Liver (tissue), 9 donors: ENCODE results near the gene CLUH. TPM values are rescaled to one million over a fixed set of nuclear protein-coding genes. Genes with fewer than 3 reads are reported as not detected.
"Not testable (repeated sequence)": the region's sequence is repeated elsewhere in the genome, so short reads cannot be mapped to it uniquely, and the experiment has no call there.

Experiments
- DNase-seq: peaks from one replicate; pipeline ENCODE4 v3.0.0-alpha.2; 2017; ENCODE audit warnings: low spot score
- H3K27ac ChIP-seq, 2 donors: one replicate each; pipeline ENCODE4 v1.7.0; 2013; ENCODE audit warnings: inconsistent platforms in 2 of 2, low read length in 2 of 2, control low read depth in 1 of 2, low read depth in 1 of 2, mild to moderate bottlenecking in 1 of 2
- H3K27me3 ChIP-seq, 4 donors: one replicate each; pipeline versions ENCODE4 v1.6.1 to v1.7.0; 2013; ENCODE audit warnings: low read length in 3 of 4, inconsistent platforms in 1 of 4, mild to moderate bottlenecking in 1 of 4, moderate library complexity in 1 of 4; ENCODE audit not compliant: control insufficient read depth in 4 of 4, insufficient read depth in 4 of 4
- H3K36me3 ChIP-seq, 4 donors: one replicate each; pipeline versions ENCODE4 v1.6.1 to v1.7.0; 2013; ENCODE audit warnings: low read length in 3 of 4, mild to moderate bottlenecking in 3 of 4, low read depth in 1 of 4, moderate library complexity in 1 of 4; ENCODE audit not compliant: control insufficient read depth in 4 of 4, insufficient read depth in 3 of 4
- H3K4me1 ChIP-seq, 4 donors: one replicate each; pipeline versions ENCODE4 v1.6.1 to v1.7.0; 2013; ENCODE audit warnings: low read length in 3 of 4, mild to moderate bottlenecking in 3 of 4, moderate library complexity in 1 of 4; ENCODE audit not compliant: control insufficient read depth in 4 of 4, insufficient read depth in 4 of 4
- H3K4me3 ChIP-seq, 3 donors: one replicate each; pipeline versions ENCODE4 v1.6.1 to v1.7.0; 2013; ENCODE audit warnings: low read length in 3 of 3, control low read depth in 1 of 3, low read depth in 1 of 3, mild to moderate bottlenecking in 1 of 3
- H3K9ac ChIP-seq, 2 donors: one replicate each; pipeline ENCODE4 v1.7.0; 2013; ENCODE audit warnings: low read length in 2 of 2, mild to moderate bottlenecking in 2 of 2, moderate library complexity in 2 of 2, control low read depth in 1 of 2, low read depth in 1 of 2
- H3K9me3 ChIP-seq, 4 donors: one replicate each; pipeline versions ENCODE4 v1.6.1 to v1.7.0; 2013; ENCODE audit warnings: low read length in 3 of 4; ENCODE audit not compliant: control insufficient read depth in 4 of 4
- FOXA1 ChIP-seq: IDR thresholded peaks from 2 replicates; pipeline ENCODE4 v1.6.1; 2016; ENCODE audit warnings: antibody characterized with exemption
- HNF4A ChIP-seq, 2 donors: conservative IDR thresholded peaks; 2 replicates each; pipeline ENCODE4 v1.6.1; 2016; ENCODE audit warnings: antibody characterized with exemption in 2 of 2, mild to moderate bottlenecking in 2 of 2
- HNF4G ChIP-seq: IDR thresholded peaks from 2 replicates; pipeline ENCODE4 v1.6.1; 2016; ENCODE audit warnings: antibody characterized with exemption
- NR2F2 ChIP-seq: IDR thresholded peaks from 2 replicates; pipeline ENCODE4 v1.6.1; 2016; ENCODE audit warnings: antibody characterized with exemption
- RXRA ChIP-seq, 2 donors: IDR thresholded peaks; 2 replicates each; pipeline ENCODE4 v1.6.1; 2017 to 2018; ENCODE audit warnings: antibody characterized with exemption in 2 of 2, mild to moderate bottlenecking in 1 of 2
- SP1 ChIP-seq: IDR thresholded peaks from 2 replicates; pipeline ENCODE4 v1.6.1; 2018; ENCODE audit warnings: antibody characterized with exemption, mild to moderate bottlenecking
- TAF1 ChIP-seq: conservative IDR thresholded peaks from 2 replicates; pipeline ENCODE4 v1.6.1; 2016; ENCODE audit warnings: antibody characterized with exemption, mild to moderate bottlenecking
- WGBS: extraction: QIAGEN DNeasy Blood & Tissue Kit; methylation state at CpG from one replicate; pipeline ENCODE4 v1.1.7; 2013; 5-methylcytosine and 5-hydroxymethylcytosine counted together
- polyA plus RNA-seq, 2 donors: library from polyadenylated mRNA; stranded (reverse) in 1 of 2; unstranded in 1 of 2; fragments of 200-250 nt in 1 of 2; fragments of >200 nt in 1 of 2; fragmentation: Nextera tagmentation in 1 of 2; extraction: Ambion mirVana in 1 of 2; gene quantifications; one replicate each; pipeline versions ENCODE4 v1.2.1 to v1.2.3, GENCODE V29; 2013 to 2015
- total RNA-seq, 2 donors: library from RNA; depleted of rRNA; stranded (reverse); fragments of >200 nt; gene quantifications; one replicate each; pipeline ENCODE4 v1.2.3, GENCODE V29; 2014
- TF ChIP-seq, protein P1 (sequence below): IDR thresholded peaks from 2 replicates; pipeline ENCODE4 v1.6.1; 2016; ENCODE audit warnings: antibody characterized with exemption
- TF ChIP-seq, protein P2 (sequence below): IDR thresholded peaks from 2 replicates; pipeline ENCODE4 v1.6.1; 2016; ENCODE audit warnings: antibody characterized with exemption, mild to moderate bottlenecking
- TF ChIP-seq, protein P3 (sequence below): fragments of 150-350 bp; IDR thresholded peaks from 2 replicates; pipeline ENCODE4 v1.5.1; 2017; ENCODE audit warnings: improper control_type of control experiment, low read depth, low read length; ENCODE audit not compliant: missing input control
- TF ChIP-seq, protein P4 (sequence below): IDR thresholded peaks from 2 replicates; pipeline ENCODE4 v1.6.1; 2016; ENCODE audit warnings: antibody characterized with exemption
- donor health status: healthy.
- donor health status: healthy.
- donor health status: healthy.
- donor health status: healthy.
- donor health status: healthy.

The CLUH gene
- total and polyA plus RNA-seq, 4 donors = 40.2 to 224 (median 102) TPM

DNA sequence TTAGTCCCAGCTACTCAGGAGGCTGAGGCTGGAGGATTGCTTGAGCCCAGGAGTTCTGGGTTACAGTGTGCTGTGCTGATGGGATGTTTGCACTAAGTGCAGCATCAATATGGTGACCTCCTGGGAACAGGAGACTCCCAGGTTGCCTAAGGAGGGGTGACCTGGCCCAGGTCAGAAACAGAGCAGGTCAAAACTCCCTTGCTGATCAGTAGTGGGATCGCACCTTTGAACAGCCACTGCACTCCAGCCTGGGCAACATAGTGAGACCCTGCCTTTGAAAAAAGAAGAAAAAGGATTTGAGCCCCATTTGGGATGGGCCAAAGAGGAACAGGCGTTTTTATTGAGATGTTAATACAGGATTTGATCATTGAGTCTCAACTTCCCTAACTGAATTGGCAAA, 30.6 kb downstream of the CLUH start:
- Histone ChIP-seq H3K4me3 (no peak overlapping the region), H3K9me3 (no peaks in the 10 kb centered on the region), H3K27me3 (no peaks in the 10 kb centered on the region), H3K9ac (no peak overlapping the region), H3K36me3 (peaks cover 11 to 38% (median 27%) of the 10 kb centered on the region in 4 donors), H3K27ac (no peak overlapping the region), H3K4me1 (no peaks in the 10 kb centered on the region)
- TF ChIP-seq RXRA (IDR thresholded peaks at IDR 0.05) = no peak
- TF ChIP-seq, protein P1, sequence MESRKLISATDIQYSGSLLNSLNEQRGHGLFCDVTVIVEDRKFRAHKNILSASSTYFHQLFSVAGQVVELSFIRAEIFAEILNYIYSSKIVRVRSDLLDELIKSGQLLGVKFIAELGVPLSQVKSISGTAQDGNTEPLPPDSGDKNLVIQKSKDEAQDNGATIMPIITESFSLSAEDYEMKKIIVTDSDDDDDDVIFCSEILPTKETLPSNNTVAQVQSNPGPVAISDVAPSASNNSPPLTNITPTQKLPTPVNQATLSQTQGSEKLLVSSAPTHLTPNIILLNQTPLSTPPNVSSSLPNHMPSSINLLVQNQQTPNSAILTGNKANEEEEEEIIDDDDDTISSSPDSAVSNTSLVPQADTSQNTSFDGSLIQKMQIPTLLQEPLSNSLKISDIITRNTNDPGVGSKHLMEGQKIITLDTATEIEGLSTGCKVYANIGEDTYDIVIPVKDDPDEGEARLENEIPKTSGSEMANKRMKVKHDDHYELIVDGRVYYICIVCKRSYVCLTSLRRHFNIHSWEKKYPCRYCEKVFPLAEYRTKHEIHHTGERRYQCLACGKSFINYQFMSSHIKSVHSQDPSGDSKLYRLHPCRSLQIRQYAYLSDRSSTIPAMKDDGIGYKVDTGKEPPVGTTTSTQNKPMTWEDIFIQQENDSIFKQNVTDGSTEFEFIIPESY = no peak
- TF ChIP-seq TAF1 = no peak
- TF ChIP-seq HNF4A (conservative IDR thresholded peaks at IDR 0.05) = no peak
- TF ChIP-seq, protein P2, sequence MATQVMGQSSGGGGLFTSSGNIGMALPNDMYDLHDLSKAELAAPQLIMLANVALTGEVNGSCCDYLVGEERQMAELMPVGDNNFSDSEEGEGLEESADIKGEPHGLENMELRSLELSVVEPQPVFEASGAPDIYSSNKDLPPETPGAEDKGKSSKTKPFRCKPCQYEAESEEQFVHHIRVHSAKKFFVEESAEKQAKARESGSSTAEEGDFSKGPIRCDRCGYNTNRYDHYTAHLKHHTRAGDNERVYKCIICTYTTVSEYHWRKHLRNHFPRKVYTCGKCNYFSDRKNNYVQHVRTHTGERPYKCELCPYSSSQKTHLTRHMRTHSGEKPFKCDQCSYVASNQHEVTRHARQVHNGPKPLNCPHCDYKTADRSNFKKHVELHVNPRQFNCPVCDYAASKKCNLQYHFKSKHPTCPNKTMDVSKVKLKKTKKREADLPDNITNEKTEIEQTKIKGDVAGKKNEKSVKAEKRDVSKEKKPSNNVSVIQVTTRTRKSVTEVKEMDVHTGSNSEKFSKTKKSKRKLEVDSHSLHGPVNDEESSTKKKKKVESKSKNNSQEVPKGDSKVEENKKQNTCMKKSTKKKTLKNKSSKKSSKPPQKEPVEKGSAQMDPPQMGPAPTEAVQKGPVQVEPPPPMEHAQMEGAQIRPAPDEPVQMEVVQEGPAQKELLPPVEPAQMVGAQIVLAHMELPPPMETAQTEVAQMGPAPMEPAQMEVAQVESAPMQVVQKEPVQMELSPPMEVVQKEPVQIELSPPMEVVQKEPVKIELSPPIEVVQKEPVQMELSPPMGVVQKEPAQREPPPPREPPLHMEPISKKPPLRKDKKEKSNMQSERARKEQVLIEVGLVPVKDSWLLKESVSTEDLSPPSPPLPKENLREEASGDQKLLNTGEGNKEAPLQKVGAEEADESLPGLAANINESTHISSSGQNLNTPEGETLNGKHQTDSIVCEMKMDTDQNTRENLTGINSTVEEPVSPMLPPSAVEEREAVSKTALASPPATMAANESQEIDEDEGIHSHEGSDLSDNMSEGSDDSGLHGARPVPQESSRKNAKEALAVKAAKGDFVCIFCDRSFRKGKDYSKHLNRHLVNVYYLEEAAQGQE = no peak
- TF ChIP-seq, protein P3, sequence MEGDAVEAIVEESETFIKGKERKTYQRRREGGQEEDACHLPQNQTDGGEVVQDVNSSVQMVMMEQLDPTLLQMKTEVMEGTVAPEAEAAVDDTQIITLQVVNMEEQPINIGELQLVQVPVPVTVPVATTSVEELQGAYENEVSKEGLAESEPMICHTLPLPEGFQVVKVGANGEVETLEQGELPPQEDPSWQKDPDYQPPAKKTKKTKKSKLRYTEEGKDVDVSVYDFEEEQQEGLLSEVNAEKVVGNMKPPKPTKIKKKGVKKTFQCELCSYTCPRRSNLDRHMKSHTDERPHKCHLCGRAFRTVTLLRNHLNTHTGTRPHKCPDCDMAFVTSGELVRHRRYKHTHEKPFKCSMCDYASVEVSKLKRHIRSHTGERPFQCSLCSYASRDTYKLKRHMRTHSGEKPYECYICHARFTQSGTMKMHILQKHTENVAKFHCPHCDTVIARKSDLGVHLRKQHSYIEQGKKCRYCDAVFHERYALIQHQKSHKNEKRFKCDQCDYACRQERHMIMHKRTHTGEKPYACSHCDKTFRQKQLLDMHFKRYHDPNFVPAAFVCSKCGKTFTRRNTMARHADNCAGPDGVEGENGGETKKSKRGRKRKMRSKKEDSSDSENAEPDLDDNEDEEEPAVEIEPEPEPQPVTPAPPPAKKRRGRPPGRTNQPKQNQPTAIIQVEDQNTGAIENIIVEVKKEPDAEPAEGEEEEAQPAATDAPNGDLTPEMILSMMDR = no peak
- TF ChIP-seq NR2F2 = no peak
- no peak for TF ChIP-seq FOXA1
- no peak for TF ChIP-seq SP1
- 98% methylated on average over 2 of the region's 2 CpGs for WGBS
- DNase-seq = no peak

DNA sequence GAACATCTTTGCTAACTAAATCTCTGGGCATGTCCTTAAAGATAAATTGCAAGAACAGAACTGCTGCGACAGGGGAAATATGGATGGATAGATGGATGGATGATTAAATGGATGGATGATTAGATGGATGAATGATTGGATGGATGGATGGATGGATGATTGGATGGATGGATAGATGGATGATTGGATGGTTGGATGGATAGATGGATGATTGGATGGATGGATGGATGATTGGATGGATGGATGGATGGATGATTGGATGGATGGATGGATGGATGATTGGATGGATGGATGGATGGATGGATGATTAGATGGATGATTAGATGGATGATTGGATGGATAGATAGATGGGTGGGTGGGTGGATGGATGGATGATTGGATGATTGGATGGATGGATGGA, 32.3 kb downstream of the CLUH start:
- H3K36me3 ChIP-seq = peaks cover 11 to 42% (median 28%) of the 10 kb centered on the region in 4 donors

DNA sequence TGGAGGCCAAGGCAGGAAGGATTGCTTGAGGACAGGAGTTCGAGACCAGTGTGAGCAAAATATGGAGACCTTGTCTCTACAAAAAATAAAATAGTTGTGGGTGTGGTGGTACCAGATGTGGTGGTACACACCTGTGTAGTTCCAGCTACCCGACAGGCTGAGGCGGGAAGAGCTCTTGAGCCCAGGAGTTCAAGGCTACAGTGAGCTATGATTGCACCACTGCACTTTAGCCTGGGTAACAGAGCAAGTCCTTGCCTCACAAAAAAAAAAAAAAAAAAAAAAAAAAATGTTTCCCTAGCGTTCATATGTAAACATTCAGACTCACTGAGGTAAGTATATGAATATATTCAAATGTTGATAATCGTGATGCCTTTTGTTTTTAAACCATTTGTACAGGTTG, 39.5 kb downstream of the CLUH start:
- Histone ChIP-seq H3K9ac (no peak overlapping the region), H3K4me3 (no peak overlapping the region), H3K4me1 (no peaks in the 10 kb centered on the region), H3K36me3 (peaks cover 8 to 48% (median 33%) of the 10 kb centered on the region in 4 donors), H3K9me3 (no peaks in the 10 kb centered on the region), H3K27ac (no peak overlapping the region), H3K27me3 (no peaks in the 10 kb centered on the region)
- DNase-seq = no peak
- TF ChIP-seq HNF4A (conservative IDR thresholded peaks at IDR 0.05) = peak; percentile 62 to 77
- TF ChIP-seq, protein P4, sequence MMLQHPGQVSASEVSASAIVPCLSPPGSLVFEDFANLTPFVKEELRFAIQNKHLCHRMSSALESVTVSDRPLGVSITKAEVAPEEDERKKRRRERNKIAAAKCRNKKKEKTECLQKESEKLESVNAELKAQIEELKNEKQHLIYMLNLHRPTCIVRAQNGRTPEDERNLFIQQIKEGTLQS = no peak
- TF ChIP-seq, protein P2 = no peak
- TF ChIP-seq RXRA (IDR thresholded peaks at IDR 0.05) = peak in 1 of 2 donors; percentile 16
- peak; percentile 16 for TF ChIP-seq HNF4G
- WGBS = 73% methylated on average over 5 of the region's 5 CpGs

More for the DNA sequence above, 32.3 kb downstream of the CLUH start:
- not testable (repeated sequence) for H3K4me1 ChIP-seq, H3K4me3 ChIP-seq, H3K9ac ChIP-seq, DNase-seq, H3K9me3 ChIP-seq, H3K27ac ChIP-seq, H3K27me3 ChIP-seq
- 97% methylated on average over 1 of the region's 1 CpG for WGBS

DNA sequence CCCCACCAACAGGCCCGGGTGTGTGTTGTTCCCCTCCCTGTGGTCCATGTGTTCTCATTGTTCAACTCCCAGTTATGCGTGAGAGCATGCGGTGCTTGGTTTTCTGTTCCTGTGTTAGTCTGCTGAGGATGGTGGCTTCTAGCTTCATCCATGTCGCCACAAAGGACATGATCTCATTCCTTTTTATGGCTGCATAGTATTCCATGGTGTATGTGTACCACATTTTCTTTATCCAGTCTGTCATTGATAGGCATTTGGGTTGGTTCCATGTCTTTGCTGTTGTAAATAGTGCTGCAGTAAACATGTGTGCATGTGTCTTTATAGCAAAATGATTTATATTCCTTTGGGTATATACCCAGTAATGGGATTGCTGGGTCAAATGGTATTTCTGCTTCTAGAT, 51.2 kb downstream of the CLUH start:
- H3K4me3 ChIP-seq, H3K27me3 ChIP-seq, H3K27ac ChIP-seq, H3K9ac ChIP-seq, H3K9me3 ChIP-seq, H3K36me3 ChIP-seq, DNase-seq, H3K4me1 ChIP-seq: not testable (repeated sequence)
- WGBS = over 99% methylated on average over 4 of the region's 4 CpGs
